ENCODE measurements around the gene VWC2L.

DNA sequence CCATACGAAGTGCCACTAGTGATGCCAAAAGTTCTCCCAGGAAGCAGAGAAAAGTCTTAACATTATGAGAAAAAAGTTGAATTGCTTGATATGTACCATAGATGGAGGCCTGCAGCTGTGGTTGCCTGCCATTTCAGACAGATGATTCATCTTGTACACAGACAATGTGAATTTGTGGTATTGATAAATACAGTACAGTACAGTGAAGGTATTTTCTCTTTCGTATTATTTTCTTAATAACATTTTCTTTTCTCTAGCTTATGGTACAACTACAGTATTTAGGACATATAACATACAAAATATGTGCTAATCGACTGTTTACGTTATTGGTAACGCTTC is 33.6 kb upstream of the VWC2L start:
- TF ChIP-seq IRF2 (CRISPR knock-in tag; IDR thresholded peaks at IDR 0.05; ENCODE audit: borderline replicate concordance, low read depth): no peak
- no peak for TF ChIP-seq CTCF (IDR thresholded peaks at IDR 0.05)
- TF ChIP-seq, protein P1, sequence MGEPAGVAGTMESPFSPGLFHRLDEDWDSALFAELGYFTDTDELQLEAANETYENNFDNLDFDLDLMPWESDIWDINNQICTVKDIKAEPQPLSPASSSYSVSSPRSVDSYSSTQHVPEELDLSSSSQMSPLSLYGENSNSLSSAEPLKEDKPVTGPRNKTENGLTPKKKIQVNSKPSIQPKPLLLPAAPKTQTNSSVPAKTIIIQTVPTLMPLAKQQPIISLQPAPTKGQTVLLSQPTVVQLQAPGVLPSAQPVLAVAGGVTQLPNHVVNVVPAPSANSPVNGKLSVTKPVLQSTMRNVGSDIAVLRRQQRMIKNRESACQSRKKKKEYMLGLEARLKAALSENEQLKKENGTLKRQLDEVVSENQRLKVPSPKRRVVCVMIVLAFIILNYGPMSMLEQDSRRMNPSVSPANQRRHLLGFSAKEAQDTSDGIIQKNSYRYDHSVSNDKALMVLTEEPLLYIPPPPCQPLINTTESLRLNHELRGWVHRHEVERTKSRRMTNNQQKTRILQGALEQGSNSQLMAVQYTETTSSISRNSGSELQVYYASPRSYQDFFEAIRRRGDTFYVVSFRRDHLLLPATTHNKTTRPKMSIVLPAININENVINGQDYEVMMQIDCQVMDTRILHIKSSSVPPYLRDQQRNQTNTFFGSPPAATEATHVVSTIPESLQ (CRISPR knock-in tag; IDR thresholded peaks at IDR 0.05): no peak
- TF ChIP-seq, protein P2, sequence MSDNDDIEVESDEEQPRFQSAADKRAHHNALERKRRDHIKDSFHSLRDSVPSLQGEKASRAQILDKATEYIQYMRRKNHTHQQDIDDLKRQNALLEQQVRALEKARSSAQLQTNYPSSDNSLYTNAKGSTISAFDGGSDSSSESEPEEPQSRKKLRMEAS (CRISPR knock-in tag; IDR thresholded peaks at IDR 0.05): no peak
- no peak for TF ChIP-seq ZNF396 (CRISPR knock-in tag; IDR thresholded peaks at IDR 0.05; ENCODE audit: borderline replicate concordance)
